ENCODE measurements around the gene ECE1.

- TF ChIP-seq MXI1 (IDR thresholded peaks at IDR 0.05; ENCODE audit: low read depth, low read length) (no peak), ZNF12 (CRISPR knock-in tag; IDR thresholded peaks at IDR 0.05) (no peak), E2F4 (CRISPR knock-in tag; IDR thresholded peaks at IDR 0.05; ENCODE audit: low read depth) (no peak), ZNF449 (CRISPR knock-in tag; IDR thresholded peaks at IDR 0.05) (no peak), CTCF (IDR thresholded peaks at IDR 0.05 in 2 of 3, conservative IDR thresholded peaks at IDR 0.05 in 1 of 3; ENCODE audit: insufficient read depth in 2 of 3, low read depth in 1 of 3, low read length in 3 of 3) (no peak), ZBTB33 (CRISPR knock-in tag; IDR thresholded peaks at IDR 0.05) (no peak), HMGXB4 (CRISPR knock-in tag; IDR thresholded peaks at IDR 0.05) (no peak)
Observed at GRCh38 chr1:21330544-21330943, 40.3 kb upstream of the ECE1 start.
